ENCODE results near the gene ITGB8.

The ITGB8 gene

GRCh38 chr7:20287317-20287716 lies 43.4 kb upstream of the ITGB8 start:
- no peaks in the 10 kb centered on the region for H3K79me2 ChIP-seq (ENCODE audit: control insufficient read depth, insufficient read depth, low read length)
- H3K27ac ChIP-seq (ENCODE audit: low read depth, low read length) = no peak overlapping the region
- no peak overlapping the region for H3K18ac ChIP-seq (ENCODE audit: low read length)
- no peak overlapping the region for H3K4me2 ChIP-seq (ENCODE audit: low read length)
- no peak overlapping the region for H3K4me3 ChIP-seq (ENCODE audit: low read length)
- H3K23ac ChIP-seq (ENCODE audit: low read length) = no peak overlapping the region
- no peaks in the 10 kb centered on the region for H3K79me1 ChIP-seq (ENCODE audit: low read length)
- no peak overlapping the region for H3K4ac ChIP-seq (ENCODE audit: low read depth, low read length)
- no peaks in the 10 kb centered on the region for H3K36me3 ChIP-seq (ENCODE audit: control insufficient read depth, insufficient read depth, low read length)
- H3K27me3 ChIP-seq (ENCODE audit: insufficient read depth, low read length, poor library complexity) = no peaks in the 10 kb centered on the region
- no peak overlapping the region for H3K56ac ChIP-seq (ENCODE audit: low read length)
- H3K9ac ChIP-seq (ENCODE audit: low read length) = no peak overlapping the region
- H2BK120ac ChIP-seq (ENCODE audit: low read depth, low read length) = no peak overlapping the region
- no peak overlapping the region for H2BK5ac ChIP-seq (ENCODE audit: low read length)
- H4K5ac ChIP-seq (ENCODE audit: low read length) = no peak overlapping the region
- WGBS (ENCODE audit: extremely low coverage, insufficient coverage, low lambda C conversion rate) = no CpG with 5 or more reads among the region's 2 CpGs
- H3K4me1 ChIP-seq (ENCODE audit: control insufficient read depth, low read depth, low read length) = no peaks in the 10 kb centered on the region
- H2BK15ac ChIP-seq (replicated peaks; ENCODE audit: low read depth) = no peak overlapping the region
- peak; percentile 70 for DNase-seq
- no peak overlapping the region for H2AK5ac ChIP-seq (ENCODE audit: low read length)
- H4K8ac ChIP-seq (ENCODE audit: low read depth, low read length) = no peak overlapping the region

GRCh38 chr7:20288036-20288435 lies 42.7 kb upstream of the ITGB8 start:
- Histone ChIP-seq H2BK15ac (replicated peaks; ENCODE audit: low read depth) (peak overlapping the region; percentile 96), H3K4me1 (ENCODE audit: control insufficient read depth, low read depth, low read length) (no peaks in the 10 kb centered on the region), H2BK5ac (ENCODE audit: low read length) (no peak overlapping the region), H3K4me2 (ENCODE audit: low read length) (no peak overlapping the region), H3K9ac (ENCODE audit: low read length) (no peak overlapping the region), H3K18ac (ENCODE audit: low read length) (no peak overlapping the region), H4K8ac (ENCODE audit: low read depth, low read length) (no peak overlapping the region), H3K79me2 (ENCODE audit: control insufficient read depth, insufficient read depth, low read length) (no peaks in the 10 kb centered on the region), H3K36me3 (ENCODE audit: control insufficient read depth, insufficient read depth, low read length) (no peaks in the 10 kb centered on the region), H2AK5ac (ENCODE audit: low read length) (no peak overlapping the region), H2BK120ac (ENCODE audit: low read depth, low read length) (no peak overlapping the region), H3K27ac (ENCODE audit: low read depth, low read length) (no peak overlapping the region), H3K4me3 (ENCODE audit: low read length) (no peak overlapping the region), H3K27me3 (ENCODE audit: insufficient read depth, low read length, poor library complexity) (no peaks in the 10 kb centered on the region), H3K4ac (ENCODE audit: low read depth, low read length) (no peak overlapping the region), H4K5ac (ENCODE audit: low read length) (no peak overlapping the region), H3K79me1 (ENCODE audit: low read length) (no peaks in the 10 kb centered on the region), H3K23ac (ENCODE audit: low read length) (no peak overlapping the region), H3K56ac (ENCODE audit: low read length) (no peak overlapping the region)
- WGBS (ENCODE audit: extremely low coverage, insufficient coverage, low lambda C conversion rate) = no CpG with 5 or more reads among the region's 2 CpGs
- DNase-seq = peak; percentile 19

GRCh38 chr7:20290505-20291111 lies 40.1 kb upstream of the ITGB8 start:
- Histone ChIP-seq H3K56ac (ENCODE audit: low read length) (no peak overlapping the region), H2BK5ac (ENCODE audit: low read length) (no peak overlapping the region), H3K18ac (ENCODE audit: low read length) (no peak overlapping the region), H3K4me3 (ENCODE audit: low read length) (no peak overlapping the region), H3K4ac (ENCODE audit: low read depth, low read length) (no peak overlapping the region), H3K9ac (ENCODE audit: low read length) (no peak overlapping the region), H3K79me2 (ENCODE audit: control insufficient read depth, insufficient read depth, low read length) (no peaks in the 10 kb centered on the region), H3K27ac (ENCODE audit: low read depth, low read length) (no peak overlapping the region), H3K27me3 (ENCODE audit: insufficient read depth, low read length, poor library complexity) (no peaks in the 10 kb centered on the region), H2BK120ac (ENCODE audit: low read depth, low read length) (no peak overlapping the region), H4K8ac (ENCODE audit: low read depth, low read length) (no peak overlapping the region), H3K79me1 (ENCODE audit: low read length) (no peaks in the 10 kb centered on the region), H2AK5ac (ENCODE audit: low read length) (no peak overlapping the region), H3K4me2 (ENCODE audit: low read length) (no peak overlapping the region), H4K5ac (ENCODE audit: low read length) (no peak overlapping the region), H3K23ac (ENCODE audit: low read length) (no peak overlapping the region), H3K36me3 (ENCODE audit: control insufficient read depth, insufficient read depth, low read length) (no peaks in the 10 kb centered on the region), H2BK15ac (replicated peaks; ENCODE audit: low read depth) (no peak overlapping the region), H3K4me1 (ENCODE audit: control insufficient read depth, low read depth, low read length) (no peaks in the 10 kb centered on the region)
- no peak for DNase-seq
- no CpG with 5 or more reads among the region's 3 CpGs for WGBS (ENCODE audit: extremely low coverage, insufficient coverage, low lambda C conversion rate)

- H3K4me1 ChIP-seq (ENCODE audit: control insufficient read depth, low read depth, low read length) = no peaks in the 10 kb centered on the region
- H3K79me1 ChIP-seq (ENCODE audit: low read length) = no peaks in the 10 kb centered on the region
- WGBS (ENCODE audit: extremely low coverage, insufficient coverage, low lambda C conversion rate) = 100% methylated on average over 1 of the region's 3 CpGs
- no peak for DNase-seq
- no peak overlapping the region for H4K8ac ChIP-seq (ENCODE audit: low read depth, low read length)
- H3K36me3 ChIP-seq (ENCODE audit: control insufficient read depth, insufficient read depth, low read length) = no peaks in the 10 kb centered on the region
- H3K56ac ChIP-seq (ENCODE audit: low read length) = no peak overlapping the region
- H2BK5ac ChIP-seq (ENCODE audit: low read length) = no peak overlapping the region
- H3K27ac ChIP-seq (ENCODE audit: low read depth, low read length) = no peak overlapping the region
- H3K23ac ChIP-seq (ENCODE audit: low read length) = no peak overlapping the region
- no peaks in the 10 kb centered on the region for H3K27me3 ChIP-seq (ENCODE audit: insufficient read depth, low read length, poor library complexity)
- H3K4ac ChIP-seq (ENCODE audit: low read depth, low read length) = no peak overlapping the region
- H3K9ac ChIP-seq (ENCODE audit: low read length) = no peak overlapping the region
- no peak overlapping the region for H2AK5ac ChIP-seq (ENCODE audit: low read length)
- no peak overlapping the region for H3K18ac ChIP-seq (ENCODE audit: low read length)
- no peak overlapping the region for H3K4me2 ChIP-seq (ENCODE audit: low read length)
- no peaks in the 10 kb centered on the region for H3K79me2 ChIP-seq (ENCODE audit: control insufficient read depth, insufficient read depth, low read length)
- H3K4me3 ChIP-seq (ENCODE audit: low read length) = no peak overlapping the region
- no peak overlapping the region for H2BK15ac ChIP-seq (replicated peaks; ENCODE audit: low read depth)
- no peak overlapping the region for H2BK120ac ChIP-seq (ENCODE audit: low read depth, low read length)
- H4K5ac ChIP-seq (ENCODE audit: low read length) = no peak overlapping the region
These were observed 37.4 kb upstream of the ITGB8 start for GRCh38 chr7:20293336-20293735.

- H3K79me1 ChIP-seq (ENCODE audit: low read length) = no peaks in the 10 kb centered on the region
- H3K4me2 ChIP-seq (ENCODE audit: low read length) = no peak overlapping the region
- H3K23ac ChIP-seq (ENCODE audit: low read length) = no peak overlapping the region
- H2BK5ac ChIP-seq (ENCODE audit: low read length) = no peak overlapping the region
- H3K18ac ChIP-seq (ENCODE audit: low read length) = no peak overlapping the region
- no peak overlapping the region for H3K4ac ChIP-seq (ENCODE audit: low read depth, low read length)
- no peak overlapping the region for H3K27ac ChIP-seq (ENCODE audit: low read depth, low read length)
- no peaks in the 10 kb centered on the region for H3K4me1 ChIP-seq (ENCODE audit: control insufficient read depth, low read depth, low read length)
- no peak overlapping the region for H2BK120ac ChIP-seq (ENCODE audit: low read depth, low read length)
- no peak overlapping the region for H3K4me3 ChIP-seq (ENCODE audit: low read length)
- no peak overlapping the region for H4K5ac ChIP-seq (ENCODE audit: low read length)
- H2BK15ac ChIP-seq (replicated peaks; ENCODE audit: low read depth) = no peak overlapping the region
- no CpG with 5 or more reads among the region's 3 CpGs for WGBS (ENCODE audit: extremely low coverage, insufficient coverage, low lambda C conversion rate)
- H3K27me3 ChIP-seq (ENCODE audit: insufficient read depth, low read length, poor library complexity) = no peaks in the 10 kb centered on the region
- H2AK5ac ChIP-seq (ENCODE audit: low read length) = no peak overlapping the region
- H3K56ac ChIP-seq (ENCODE audit: low read length) = no peak overlapping the region
- H3K9ac ChIP-seq (ENCODE audit: low read length) = no peak overlapping the region
- DNase-seq = no peak
- no peaks in the 10 kb centered on the region for H3K79me2 ChIP-seq (ENCODE audit: control insufficient read depth, insufficient read depth, low read length)
- no peaks in the 10 kb centered on the region for H3K36me3 ChIP-seq (ENCODE audit: control insufficient read depth, insufficient read depth, low read length)
- no peak overlapping the region for H4K8ac ChIP-seq (ENCODE audit: low read depth, low read length)
These were observed 34.3 kb upstream of the ITGB8 start for GRCh38 chr7:20296444-20296843.

- Histone ChIP-seq H3K27ac (ENCODE audit: low read depth, low read length) (no peak overlapping the region), H3K27me3 (ENCODE audit: insufficient read depth, low read length, poor library complexity) (no peaks in the 10 kb centered on the region), H3K9ac (ENCODE audit: low read length) (no peak overlapping the region), H3K79me2 (ENCODE audit: control insufficient read depth, insufficient read depth, low read length) (no peaks in the 10 kb centered on the region), H3K4me2 (ENCODE audit: low read length) (no peak overlapping the region), H2BK5ac (ENCODE audit: low read length) (no peak overlapping the region), H3K18ac (ENCODE audit: low read length) (no peak overlapping the region), H3K56ac (ENCODE audit: low read length) (no peak overlapping the region), H3K4me3 (ENCODE audit: low read length) (no peak overlapping the region), H3K23ac (ENCODE audit: low read length) (no peak overlapping the region), H4K8ac (ENCODE audit: low read depth, low read length) (no peak overlapping the region), H2BK120ac (ENCODE audit: low read depth, low read length) (no peak overlapping the region), H3K36me3 (ENCODE audit: control insufficient read depth, insufficient read depth, low read length) (no peaks in the 10 kb centered on the region), H3K4ac (ENCODE audit: low read depth, low read length) (no peak overlapping the region), H3K4me1 (ENCODE audit: control insufficient read depth, low read depth, low read length) (no peaks in the 10 kb centered on the region), H4K5ac (ENCODE audit: low read length) (no peak overlapping the region), H2AK5ac (ENCODE audit: low read length) (no peak overlapping the region), H3K79me1 (ENCODE audit: low read length) (no peaks in the 10 kb centered on the region), H2BK15ac (replicated peaks; ENCODE audit: low read depth) (no peak overlapping the region)
- no CpG with 5 or more reads among the region's 3 CpGs for WGBS (ENCODE audit: extremely low coverage, insufficient coverage, low lambda C conversion rate)
- no peak for DNase-seq
These were observed 33.8 kb upstream of the ITGB8 start for GRCh38 chr7:20296901-20297300.
